Suppressor macrophage treated with lipopolysaccharide for 4 hours (primary cell): Measurements from ENCODE around the gene COPZ2.
"Not testable (repeated sequence)": the region's sequence is repeated elsewhere in the genome, so short reads cannot be mapped to it uniquely, and the experiment has no call there.

Experiments
- DNase-seq: peaks from one replicate; pipeline ENCODE4 v3.0.0-alpha.2; 2020

Gene COPZ2

DNA sequence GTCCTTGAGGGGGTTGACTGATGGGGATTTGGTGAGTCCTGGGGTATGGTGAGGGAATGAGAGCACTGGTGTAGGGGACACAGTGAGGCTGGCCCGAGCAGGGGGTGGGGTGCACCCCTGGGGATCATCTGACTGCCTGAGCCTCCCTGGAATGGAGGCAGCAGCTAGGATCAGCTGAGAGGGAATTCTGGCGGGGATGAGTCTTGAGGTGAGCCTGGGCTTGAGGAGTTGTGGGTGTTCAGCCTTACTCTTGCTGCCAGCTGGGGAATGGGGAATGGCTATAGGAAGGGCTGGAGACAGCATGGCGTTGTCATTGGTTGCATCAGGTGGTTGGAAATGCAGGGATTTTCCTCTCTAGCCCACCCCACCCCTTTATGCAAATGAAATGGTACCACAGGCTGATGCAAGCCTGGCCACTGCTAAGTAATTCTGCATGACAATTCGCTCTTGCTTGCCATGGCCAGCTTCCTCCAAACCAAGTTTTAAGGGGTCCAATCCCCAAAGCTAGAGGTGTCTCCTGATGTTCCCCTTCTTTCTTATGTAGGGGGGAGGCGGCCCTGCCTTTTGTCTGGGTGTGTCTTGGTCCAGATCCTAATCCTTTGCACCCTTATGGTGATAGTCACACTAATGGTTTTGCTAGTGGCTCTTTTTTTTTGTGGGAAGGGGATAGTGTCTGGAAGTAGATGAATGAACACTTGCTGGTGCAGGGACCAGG is 18.1 kb upstream of the COPZ2 start:
- peak; percentile 81 for DNase-seq

DNA sequence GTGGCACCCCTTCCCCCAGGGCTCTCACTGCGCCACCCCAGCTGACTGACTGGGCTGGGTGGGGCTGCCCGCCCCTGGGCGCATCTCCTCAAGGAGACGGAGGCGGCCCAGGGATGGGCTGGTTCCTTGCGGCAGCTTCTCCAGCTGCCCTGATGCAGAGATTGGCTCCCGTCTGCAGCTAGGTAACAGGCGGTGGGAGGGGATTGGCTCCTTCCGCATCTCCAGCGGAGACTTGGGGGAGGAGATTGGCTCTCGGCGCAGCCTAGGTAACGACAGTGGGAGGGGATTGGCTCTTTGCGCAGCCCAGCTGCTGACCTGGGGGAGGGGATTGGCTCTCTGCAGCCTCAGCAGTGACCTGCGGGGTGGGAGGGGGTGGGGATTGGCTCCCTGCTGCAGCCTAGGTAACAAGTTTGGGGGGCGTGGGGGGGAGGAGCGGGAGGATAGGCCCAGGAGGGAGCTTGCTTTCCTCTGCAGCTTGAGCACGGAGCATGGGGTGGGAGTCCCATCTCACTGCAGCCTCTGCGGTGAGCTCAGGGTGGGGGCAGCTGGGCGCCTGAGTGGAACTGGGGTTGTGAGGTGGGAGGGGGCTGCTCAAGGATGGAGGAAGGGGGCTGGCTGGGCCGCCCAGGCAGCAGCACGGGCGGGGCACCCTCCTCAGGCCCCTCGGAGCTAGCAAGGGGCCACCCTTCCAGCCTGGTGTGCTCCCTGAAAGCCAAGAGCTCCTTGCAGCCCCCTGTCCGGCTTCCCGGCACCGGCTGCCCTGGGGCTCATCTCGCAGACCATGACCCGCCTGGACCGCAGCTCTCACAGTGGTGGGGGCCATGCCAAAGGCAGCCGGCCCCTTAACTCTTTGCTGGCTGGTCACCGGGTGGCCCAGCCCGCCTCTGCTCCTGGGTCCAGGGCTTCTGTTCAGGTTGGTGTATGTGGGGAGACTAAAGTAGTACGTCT is 16.9 kb upstream of the COPZ2 start:
- no peak for DNase-seq

DNA sequence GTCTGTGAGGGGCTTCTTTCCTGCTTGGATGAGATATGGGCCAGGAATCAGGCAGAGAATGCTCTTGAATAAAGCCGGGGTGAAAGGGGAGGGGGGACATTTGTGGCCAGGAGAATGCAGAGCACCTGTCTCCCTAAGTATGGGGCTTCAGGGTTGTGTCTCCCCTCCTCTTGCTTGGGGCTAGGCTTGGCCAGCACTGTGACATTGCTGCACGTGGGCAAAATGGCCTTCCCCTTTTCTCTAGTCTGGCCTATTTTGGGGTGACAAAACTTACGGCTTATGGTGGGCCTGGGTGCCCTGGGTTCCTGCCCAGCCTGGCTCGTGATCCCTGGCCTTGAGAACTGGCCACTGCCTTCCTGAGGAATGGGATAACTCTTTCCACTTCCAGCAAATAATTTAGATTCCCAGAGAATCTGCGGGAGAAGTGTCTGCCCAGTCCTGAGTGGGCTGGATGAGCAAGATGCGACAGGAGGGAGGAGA is 16.2 kb upstream of the COPZ2 start:
- no peak for DNase-seq

DNA sequence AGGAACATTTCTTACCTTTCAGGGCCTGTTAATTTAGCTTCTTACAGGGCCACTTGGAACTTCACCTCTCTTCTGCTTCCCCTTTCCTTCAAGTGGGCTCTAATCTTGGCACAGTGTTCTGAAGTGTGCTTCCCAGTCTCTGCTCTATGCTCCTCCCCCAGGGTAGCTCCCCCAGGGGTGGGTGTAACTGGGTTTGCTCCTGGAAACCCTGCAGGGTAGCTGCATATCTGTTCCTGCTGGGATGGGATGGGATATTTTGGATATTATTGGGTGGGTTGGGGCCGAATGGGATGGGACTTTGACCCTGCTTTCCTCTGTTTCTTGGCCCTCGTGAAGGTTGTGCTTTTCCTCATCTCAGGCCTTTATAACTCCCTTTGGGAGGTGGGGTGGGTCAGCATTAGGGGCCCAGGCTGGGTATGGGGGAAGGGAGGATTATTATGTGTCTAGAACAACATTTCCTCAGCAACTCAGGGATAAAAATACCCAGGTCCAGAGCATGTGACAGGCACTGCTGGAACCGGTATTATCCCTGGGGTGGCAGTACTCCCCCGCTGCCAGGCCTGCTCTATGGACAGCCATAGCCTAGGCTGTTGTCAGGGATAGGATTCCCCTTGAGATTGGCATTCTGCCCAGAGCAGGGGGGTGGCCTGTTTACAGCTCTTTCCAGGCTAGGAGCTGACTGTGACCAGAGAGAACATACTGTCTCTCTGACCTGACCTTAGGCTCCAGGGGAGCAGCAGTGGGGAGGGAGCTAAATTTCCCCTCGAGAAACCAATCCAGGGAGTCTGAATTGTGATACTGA is 15.6 kb upstream of the COPZ2 start:
- DNase-seq: no peak

DNA sequence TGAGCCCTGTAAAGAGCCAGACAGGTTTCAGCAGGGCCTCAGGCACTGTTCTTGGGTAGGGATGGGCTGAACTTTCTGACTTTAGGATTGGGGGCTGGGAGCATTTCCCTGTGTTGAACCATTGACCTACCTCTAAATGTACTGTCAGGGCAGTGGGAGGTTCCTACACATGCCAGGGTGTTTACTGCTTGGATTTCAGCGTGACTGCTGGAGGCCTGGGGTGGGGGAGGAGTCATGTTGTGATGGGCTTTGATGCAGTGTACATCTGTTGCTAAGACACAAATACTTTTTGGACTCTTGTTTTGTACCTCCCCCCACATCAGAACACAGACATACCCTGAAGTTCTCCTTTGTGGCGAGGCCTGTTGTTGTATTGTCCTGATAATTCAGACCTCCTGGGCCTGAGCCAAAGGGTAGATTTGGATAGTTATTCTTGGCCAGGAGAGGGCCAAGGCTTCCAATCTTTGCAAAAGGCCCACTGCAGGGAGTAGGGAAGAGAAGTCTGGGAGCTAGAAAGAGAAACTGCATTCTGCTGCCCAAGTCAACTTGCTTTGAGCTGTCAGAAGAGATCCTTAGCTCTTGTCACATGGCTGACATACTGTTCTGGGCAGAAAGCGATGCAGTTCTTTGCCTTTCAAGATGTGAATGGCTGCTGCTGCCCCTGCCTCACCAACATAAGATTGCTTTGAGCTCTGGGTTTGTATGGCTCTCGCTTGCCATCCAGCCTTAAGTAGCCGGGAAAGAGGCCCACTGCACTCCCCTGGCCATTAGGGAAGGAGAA is 14.3 kb upstream of the COPZ2 start:
- DNase-seq: peak; percentile 32

DNA sequence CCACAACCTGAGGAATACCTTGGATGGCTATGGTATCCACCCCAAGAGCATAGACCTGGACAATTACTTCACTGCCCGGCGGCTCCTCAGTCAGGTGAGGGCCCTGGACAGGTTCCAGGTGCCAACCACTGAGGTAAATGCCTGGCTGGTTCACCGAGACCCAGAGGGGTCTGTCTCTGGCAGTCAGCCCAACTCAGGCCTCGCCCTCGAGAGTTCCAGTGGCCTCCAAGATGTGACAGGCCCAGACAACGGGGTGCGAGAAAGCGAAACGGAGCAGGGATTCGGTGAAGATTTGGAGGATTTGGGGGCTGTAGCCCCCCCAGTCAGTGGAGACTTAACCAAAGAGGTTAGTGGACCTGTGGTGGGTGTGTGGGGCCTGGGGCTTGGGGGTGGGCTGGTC is 13.7 kb upstream of the COPZ2 start:
- DNase-seq: no peak

DNA sequence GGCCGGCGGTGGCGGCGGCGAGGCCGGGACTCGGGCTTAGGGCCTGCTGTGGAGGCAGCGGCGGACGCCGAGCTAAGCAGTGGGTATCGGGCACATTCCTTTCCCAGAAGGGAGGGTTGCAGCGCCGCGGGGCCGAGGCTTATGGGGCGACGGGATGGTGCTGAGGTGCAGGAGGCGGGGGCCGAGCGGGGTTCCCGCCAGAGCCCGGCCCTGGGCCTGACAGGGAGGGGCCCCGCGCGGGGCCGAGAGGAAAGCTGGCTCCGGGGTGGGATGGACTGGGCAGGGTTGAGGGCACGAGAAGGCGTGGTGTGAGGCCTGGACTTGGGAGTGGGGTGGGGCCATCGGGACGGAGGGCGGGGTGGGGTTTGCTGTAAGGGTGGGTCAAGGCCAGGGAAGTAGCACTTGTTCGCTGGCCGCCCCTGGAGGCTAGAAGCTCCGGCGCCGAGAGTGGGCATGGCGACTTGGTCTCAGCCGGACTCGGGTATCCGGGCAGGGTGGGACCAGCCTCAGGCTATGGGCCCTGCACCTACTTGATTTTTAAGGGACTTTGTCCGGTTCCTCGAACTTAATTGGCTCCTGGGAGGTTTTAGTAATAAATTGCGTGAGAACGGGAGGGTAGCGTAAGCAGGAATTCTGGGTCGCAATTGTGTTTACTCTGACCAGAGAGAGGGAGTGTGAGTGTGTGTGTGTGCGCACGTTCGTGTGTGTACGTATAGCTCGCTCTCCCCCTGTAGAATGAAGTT is 11.0 kb upstream of the COPZ2 start:
- DNase-seq: peak; percentile 94

DNA sequence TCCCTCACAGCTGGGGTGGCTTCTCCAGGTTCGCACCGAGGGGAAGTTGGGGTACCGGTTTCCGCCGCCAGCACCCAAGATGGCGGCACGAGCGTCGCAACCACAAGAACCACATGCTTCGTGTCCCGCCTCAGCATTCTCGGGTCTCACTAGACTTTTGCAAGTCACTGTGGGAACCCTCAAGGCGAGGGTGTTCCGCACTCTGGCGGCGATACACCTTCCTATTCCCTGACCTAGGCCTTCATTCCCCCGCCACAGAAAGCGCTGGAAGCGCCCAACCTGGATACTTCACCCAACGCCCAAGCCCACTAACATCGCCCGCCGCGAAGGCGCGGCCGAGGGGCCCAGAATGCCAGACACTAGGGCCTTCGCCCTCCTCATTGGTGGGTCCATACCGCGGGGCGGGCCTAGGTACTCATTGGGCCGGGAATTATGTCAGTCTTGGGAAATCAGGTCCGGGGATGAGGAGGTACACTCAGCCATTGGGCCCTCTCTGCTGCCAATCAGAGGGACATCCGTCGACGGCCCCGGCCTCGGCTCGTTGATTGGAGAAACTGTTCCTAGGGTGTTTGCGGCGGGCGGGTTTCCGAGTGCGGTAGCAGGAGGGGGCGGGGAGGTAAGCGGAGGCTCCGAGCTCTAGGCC is 10.3 kb upstream of the COPZ2 start, which contains the start of gene NFE2L1:
NFE2L1 (plus strand) TSS at position 619 of the 643 bp plus-strand sequence. CDS start 2,760 bp downstream, outside the sequence.
- DNase-seq: peak; percentile 100

DNA sequence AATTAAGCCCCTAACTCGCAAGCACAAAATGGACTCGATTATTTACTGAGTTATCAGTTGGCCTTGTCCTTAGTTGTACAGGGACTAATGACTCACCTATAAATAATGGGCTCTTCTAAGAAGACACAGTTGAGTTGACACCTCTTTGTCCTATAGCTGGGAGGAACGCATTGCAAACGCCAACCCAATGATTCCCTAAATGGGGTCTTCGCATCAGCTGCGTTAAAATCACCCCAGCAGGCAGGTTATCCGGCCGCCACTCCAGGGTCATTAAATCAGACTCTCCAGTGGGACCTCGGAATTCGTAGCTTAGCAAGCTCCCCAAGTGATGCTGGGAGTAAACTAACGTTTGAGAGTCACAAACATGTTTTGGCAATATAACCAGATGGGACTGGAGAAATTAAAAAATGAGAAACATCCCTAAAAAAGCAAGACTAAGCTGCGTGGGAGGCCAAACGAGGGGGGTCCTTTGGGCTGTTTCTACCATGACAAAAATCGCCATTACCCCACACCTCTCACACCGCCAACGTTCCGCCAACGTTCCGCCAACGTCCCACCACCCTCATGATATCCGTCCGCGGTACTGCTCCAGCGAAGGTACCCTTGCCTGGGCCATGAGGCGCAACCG is 9.6 kb upstream of the COPZ2 start:
- no peak for DNase-seq

DNA sequence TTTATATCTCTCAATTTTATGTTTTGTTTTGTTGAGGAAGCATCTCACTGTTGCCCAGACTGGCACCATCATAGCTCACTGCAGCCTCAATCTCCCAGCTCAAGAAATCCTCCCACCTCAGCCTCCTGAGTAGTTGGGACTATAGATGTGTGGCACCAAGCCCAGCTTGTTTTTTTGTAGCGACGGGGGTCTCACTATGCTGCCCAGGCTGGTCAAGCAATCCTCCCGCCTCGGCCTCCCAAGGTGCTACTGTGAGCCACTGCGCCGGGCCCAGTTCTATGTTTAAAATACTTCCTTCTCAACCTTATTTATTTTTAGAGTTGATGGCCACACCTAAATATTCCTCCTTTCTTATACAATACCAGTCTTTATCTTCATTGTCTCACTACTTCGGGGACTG is 8.7 kb upstream of the COPZ2 start:
- no peak for DNase-seq

DNA sequence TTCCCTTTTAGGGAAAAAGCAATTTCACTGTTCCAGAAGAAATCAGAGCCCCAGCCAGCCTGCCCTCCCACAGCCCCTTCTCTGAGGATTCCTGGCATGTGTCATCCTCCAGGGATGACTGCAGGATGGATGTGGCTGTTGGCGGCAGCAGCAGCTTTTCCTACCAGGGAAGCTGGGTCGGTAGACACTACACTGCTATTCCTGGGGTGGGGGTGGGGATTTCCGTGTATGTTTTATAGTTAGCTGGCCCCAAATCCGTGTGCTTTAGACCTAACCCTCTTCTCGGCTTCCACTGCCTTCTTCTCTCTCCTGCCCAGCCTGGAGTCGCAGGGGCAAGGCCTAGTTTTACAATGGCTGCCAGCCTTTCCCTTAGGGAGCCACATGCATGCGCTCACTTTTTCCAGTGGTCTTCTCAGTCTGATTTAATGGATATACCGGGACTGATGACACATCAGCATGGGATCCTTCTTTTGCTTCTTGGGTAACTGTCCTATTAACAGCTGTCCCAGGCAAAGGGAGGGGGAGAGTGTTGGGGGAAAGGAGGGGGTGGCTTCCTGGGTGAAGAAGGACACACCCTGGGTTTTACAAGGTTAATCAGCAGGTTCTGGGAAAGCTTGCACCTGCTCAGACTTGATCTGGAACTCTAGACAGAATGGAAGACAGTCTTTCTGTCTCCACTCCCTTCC is 7.9 kb upstream of the COPZ2 start:
- DNase-seq: peak; percentile 27

DNA sequence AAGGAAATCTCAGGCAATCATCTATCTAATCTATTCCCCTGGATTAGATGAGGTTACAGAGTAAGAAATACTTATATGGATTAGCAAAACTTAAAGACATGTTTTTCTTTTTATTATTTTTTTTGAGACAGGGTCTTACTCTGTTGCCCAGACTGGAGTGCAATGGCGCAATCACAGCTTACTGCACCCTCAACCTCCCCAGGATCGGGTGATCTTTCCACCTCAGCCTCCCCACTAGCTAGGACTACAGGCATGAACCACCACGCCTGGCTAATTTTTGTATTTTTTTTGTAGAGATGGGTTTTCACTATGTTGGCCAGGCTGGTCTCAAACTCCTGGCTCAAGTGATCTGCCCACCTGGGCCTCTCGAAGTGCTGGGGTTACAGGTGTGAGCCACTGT is 7.3 kb upstream of the COPZ2 start:
- no peak for DNase-seq

DNA sequence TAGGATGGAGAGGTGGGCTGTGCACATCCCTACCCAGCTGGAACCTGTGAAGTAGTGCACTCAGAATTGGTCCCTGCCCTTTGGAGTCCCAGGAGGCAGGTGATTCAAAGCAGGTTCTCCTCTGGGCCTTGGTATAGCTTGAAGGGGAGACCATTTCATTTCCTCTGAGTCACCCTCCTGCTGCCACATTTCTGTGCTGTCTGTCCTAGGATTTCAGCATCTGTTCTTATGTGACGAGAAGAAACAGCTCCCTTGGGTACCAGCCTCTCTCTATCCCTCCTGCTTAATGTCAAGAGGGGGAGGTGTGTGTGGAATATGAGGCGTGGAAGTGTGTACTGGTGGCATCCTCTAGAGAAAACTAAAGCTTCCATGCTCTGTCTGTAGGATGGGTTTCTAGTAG is 5.6 kb upstream of the COPZ2 start:
- DNase-seq: no peak

DNA sequence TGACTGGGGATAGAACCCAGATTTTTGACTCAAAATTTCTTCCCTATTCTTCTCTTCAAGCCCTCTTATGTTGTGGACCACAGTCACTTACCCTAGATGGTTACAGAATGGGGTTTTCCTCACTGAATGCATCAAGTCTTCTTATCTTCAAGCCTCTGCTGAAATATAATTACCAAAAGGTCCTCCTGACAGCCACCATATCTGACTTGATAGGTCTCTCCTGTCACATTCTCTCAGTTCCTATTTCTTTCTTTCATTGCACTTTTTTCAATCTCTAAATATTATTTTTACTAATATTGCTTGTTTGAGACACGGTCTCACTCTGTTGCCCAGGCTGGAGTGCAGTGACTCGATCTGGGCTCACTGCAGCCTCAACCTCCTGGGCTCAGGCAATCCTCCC is 1.1 kb upstream of the COPZ2 start:
- DNase-seq: no peak

DNA sequence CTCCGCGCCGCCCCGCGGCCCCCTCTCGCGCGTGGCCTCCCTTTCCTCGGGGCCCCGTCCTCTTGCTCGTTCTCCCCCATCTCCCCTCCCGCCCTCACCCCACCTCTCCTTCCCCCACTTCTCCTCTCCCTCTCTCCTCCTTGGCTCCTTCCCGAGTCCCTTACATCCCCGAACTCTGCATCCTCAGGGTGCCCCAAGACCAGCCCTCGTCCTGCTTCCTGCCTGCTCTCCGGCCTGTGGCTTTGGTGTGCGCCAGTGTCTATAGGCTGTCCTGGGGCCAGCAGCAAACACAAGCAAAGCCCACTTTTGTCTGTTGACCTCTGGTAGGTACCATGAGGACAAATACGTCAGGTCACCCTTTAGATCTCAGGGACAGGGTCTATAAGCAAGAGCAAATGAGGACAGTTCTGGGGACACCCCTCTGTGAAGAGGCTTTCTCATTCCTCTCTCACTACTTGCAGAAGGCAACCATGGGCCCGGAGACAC is 284 bp upstream of the COPZ2 start:
- DNase-seq: no peak

DNA sequence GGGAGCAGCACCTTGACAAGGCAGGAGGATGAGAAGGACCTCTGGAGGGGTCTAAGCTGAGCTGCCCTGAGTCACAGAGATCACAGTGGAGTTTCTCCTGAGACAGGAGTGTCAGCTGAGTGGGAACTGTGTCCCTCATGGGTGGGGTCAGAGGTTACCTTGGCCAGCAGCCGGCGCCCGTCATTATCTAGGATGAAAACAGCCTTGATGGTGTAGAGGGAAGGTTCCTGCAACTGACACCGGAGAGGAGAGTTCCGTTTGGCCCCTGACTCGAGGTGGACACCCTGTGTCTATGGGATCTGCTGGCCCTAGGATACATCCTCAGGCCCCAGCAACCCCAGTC is 933 bp downstream of the COPZ2 start:
- DNase-seq: no peak

DNA sequence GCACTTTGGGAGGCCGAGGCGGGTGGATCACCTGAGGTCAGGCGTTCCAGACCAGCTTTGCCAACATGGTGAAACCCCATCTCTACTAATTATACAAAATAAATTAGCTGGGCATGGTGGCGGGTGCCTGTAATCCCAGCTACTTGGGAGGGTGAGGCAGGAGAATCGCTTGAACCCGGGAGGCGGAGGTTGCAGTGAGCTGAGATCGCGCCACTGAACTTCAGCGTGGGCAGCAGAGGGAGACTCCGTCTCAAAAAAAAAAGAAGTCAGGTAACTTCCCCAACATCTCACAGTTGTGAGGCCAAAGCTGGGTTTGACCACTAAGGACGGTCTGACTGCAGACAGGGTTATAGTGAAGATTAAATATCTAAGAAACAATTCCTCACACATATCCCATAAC is 2.9 kb downstream of the COPZ2 start:
- DNase-seq: not testable (repeated sequence)

DNA sequence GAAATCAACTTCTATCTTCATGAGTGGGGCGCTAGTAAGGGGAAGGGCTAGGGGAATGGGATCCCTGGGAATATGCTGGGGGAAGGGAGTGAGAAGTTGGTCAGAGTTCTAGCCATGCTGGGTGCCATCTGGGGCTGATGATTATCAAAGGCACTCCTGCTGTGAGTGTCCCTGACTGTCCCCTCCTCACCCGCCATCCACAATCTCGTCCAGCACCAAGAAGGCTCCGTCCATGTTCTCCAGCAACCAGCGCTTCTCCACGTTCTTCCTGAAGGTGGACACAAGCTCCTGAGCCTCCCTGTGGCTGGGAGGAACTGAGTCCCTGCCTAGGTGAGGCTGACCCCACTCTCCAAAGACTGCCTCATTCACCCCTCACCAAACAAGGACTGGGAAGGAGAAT is 5.6 kb downstream of the COPZ2 start:
- no peak for DNase-seq

DNA sequence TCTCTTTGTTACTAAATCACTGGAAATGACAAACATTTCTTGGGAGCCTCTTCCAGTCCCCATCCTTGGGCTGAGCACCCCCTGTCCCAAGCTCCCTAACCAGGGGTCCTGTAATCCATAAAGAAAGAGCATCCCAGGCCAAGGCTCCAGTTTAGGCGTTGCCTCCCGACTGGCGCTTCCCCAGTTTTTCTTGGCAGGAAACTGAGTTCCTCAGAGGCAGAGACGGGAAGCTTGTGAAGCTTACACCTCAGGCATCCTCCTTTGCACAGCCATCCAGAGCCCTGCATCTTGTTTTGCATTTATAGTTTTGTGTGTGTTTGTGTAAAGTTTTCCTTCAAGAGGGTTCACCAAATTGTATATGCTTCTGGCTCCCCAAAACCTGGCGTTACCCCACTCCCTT is 7.1 kb downstream of the COPZ2 start:
- DNase-seq: no peak

DNA sequence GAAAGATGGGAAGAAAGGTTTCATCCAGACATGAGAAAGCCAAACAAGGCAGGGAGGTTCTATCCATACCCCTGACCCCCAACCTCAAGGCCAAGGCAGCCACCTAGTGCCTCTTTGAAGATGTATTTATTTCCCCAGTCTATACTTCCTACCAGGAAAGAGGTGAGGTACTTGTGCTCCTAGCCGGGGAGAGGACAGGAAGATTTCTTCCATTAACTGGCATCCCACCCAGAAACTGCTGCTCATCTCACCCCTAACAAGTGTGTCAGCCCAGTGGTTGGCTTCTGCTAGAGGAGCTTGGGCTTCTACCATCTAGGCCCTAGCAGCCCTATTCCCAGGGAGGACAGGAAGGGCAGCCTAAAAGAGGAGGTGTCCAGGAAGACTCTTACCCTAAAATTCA is 8.9 kb downstream of the COPZ2 start:
- DNase-seq: no peak
